ENCODE measurements around the gene ENO2. TPM values are rescaled to one million over a fixed set of nuclear protein-coding genes. Genes with fewer than 3 reads are reported as not detected.
A peak's percentile ranks its signal among the peaks of the same experiment; 100 is the strongest.
"Not testable (repeated sequence)": the region's sequence is repeated elsewhere in the genome, so short reads cannot be mapped to it uniquely, and the experiment has no call there.

The ENO2 gene
- total RNA-seq, 1 donor from 2014 or later: 32.2 TPM

DNA sequence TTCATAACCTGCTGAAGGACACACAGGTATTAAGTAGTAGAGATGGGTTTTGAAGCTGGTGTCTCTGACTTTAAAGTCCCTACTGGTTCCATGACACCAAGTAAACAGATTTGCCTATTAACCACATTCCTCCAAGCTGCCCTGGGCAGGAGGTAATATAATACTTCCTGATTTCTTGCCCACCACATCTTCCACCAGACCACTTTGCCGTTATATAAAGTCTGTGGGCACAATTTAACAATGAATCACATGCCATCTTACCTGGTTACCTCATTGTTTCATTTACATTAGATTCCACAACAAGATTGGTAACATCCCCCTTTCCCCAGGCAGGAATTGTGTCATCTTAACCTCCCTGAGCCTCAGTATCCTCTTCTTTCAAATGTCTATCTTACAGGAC, 10.7 kb upstream of the ENO2 start:
- no peaks in the 10 kb centered on the region for H3K9me3 Mint-ChIP-seq
- no peak overlapping the region for H3K27ac Mint-ChIP-seq
- peaks cover 13% of the 10 kb centered on the region for H3K36me3 Mint-ChIP-seq
- DNase-seq (ENCODE audit: extremely low spot score, unreplicated experiment): no peak
- no peaks in the 10 kb centered on the region for H3K27me3 Mint-ChIP-seq
- TF ChIP-seq, protein P1, sequence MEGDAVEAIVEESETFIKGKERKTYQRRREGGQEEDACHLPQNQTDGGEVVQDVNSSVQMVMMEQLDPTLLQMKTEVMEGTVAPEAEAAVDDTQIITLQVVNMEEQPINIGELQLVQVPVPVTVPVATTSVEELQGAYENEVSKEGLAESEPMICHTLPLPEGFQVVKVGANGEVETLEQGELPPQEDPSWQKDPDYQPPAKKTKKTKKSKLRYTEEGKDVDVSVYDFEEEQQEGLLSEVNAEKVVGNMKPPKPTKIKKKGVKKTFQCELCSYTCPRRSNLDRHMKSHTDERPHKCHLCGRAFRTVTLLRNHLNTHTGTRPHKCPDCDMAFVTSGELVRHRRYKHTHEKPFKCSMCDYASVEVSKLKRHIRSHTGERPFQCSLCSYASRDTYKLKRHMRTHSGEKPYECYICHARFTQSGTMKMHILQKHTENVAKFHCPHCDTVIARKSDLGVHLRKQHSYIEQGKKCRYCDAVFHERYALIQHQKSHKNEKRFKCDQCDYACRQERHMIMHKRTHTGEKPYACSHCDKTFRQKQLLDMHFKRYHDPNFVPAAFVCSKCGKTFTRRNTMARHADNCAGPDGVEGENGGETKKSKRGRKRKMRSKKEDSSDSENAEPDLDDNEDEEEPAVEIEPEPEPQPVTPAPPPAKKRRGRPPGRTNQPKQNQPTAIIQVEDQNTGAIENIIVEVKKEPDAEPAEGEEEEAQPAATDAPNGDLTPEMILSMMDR (conservative IDR thresholded peaks at IDR 0.05): no peak
- H3K4me1 Mint-ChIP-seq (ENCODE audit: unreplicated experiment): no peaks in the 10 kb centered on the region
- H3K4me3 Mint-ChIP-seq: no peak overlapping the region

DNA sequence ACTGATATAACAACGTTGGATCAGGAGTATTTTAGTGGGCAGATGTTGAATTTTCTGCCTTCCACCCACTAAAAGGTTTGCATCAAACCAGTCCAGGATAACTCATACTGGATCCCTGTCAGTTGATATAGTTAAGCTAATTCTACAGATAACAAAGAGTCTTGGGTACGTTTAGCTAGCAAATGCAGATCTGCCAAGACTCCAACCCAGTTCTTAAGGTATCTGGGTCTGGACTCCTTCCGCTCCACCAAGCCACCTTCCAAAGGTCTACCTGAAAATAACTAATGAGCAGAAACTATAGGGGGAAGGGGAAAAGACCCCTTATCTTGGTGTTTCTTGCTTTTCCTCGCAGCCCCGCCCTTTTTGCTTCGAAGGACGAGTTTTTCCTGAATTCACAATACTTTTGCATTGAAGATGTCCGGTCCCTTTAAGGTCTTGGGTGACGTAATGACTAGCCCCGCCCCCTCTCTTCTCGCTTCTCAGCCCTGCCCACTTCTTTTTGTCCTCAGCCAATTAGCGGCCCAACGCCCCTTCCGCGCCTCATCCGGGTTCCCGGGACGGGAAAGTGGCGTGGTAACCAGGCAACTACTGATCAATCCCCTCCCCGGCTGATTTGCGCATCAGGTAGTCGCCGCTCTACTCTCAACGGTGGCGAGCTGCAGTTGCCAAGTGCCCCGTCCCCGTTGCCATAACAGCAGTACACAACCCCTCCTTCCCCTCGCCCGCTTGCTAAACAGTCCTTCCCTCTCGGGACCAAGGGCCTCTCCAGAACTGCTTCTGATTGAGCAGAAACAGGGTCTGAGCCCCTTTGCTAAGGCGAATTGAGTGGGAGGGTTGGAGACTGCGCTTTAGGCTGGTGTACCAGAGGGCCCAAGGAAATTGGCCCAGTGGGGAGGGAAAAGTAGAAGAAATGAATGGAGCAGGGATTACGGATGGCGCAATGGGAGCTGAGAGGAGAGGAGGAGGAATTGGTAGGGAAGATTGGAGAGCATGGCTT, 9.8 kb upstream of the ENO2 start, which contains the start of gene LRRC23:
Gene LRRC23, plus strand, starts transcription at position 543 of the 997 bp plus-strand sequence. CDS start 812 bp downstream, outside the sequence.
- TF ChIP-seq, protein P1 (conservative IDR thresholded peaks at IDR 0.05): no peak
- DNase-seq (ENCODE audit: extremely low spot score, unreplicated experiment): peak; percentile 98
- Mint-ChIP-seq H3K4me3 (no peak within 1 kb of the TSS), H3K27ac (no peak within 1 kb of the TSS), H3K4me1 (ENCODE audit: unreplicated experiment) (no peaks in the 10 kb centered on the region), H3K36me3 (peaks cover 10% of the 10 kb centered on the region), H3K27me3 (peaks cover under 1% of the 10 kb centered on the region), H3K9me3 (no peaks in the 10 kb centered on the region)

DNA sequence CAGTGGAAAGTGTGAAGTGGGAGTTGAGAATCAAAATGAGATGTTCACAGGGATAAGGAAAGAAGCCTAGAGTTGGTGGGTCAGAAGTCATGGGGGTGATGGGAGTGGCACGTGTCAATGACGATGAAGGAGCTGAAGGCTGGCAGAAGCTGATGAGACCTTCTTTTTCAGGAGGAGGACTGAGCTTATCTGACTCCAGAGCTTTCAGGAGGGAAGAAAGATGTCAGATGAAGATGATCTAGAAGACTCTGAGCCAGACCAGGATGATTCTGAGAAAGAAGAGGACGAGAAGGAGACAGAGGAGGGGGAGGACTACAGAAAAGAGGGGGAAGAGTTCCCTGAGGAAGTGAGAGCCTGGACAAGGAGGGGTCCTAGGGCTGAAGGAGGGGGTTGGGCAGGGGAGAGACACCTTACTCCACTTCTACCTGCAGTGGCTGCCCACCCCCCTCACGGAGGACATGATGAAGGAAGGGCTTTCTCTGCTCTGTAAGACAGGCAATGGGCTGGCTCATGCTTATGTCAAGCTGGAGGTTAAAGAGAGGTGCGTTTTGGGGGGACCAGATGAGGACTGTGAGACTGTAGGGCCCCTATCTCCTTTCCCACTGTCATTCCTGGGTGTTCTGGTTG, 8.9 kb upstream of the ENO2 start:
- no peak overlapping the region for H3K27ac Mint-ChIP-seq
- H3K36me3 Mint-ChIP-seq: peaks cover 9% of the 10 kb centered on the region
- TF ChIP-seq, protein P1 (conservative IDR thresholded peaks at IDR 0.05): no peak
- H3K9me3 Mint-ChIP-seq: no peaks in the 10 kb centered on the region
- DNase-seq (ENCODE audit: extremely low spot score, unreplicated experiment): no peak
- H3K4me3 Mint-ChIP-seq: no peak overlapping the region
- H3K27me3 Mint-ChIP-seq: peaks cover 7% of the 10 kb centered on the region
- no peaks in the 10 kb centered on the region for H3K4me1 Mint-ChIP-seq (ENCODE audit: unreplicated experiment)

DNA sequence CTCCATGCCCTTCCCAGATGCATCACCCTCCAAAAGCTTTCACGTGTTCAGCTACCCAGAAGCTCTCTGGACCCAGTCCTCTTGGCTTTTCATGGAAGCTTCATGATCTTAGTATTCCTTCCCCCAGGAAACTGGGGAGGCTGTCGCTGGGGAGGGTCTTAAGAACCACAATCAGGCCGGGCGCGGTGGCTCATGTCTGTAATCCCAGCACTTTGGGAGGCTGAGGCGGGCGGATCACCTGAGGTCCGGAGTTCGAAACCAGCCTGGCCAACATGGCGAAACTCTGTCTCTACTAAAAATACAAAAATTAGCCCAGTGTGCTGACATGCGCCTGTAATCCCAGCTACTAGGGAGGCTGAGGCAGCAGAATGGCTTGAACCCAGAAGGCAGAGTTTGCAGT, 6.2 kb upstream of the ENO2 start:
- not testable (repeated sequence) for H3K27ac Mint-ChIP-seq; H3K4me1 Mint-ChIP-seq (ENCODE audit: unreplicated experiment); H3K4me3 Mint-ChIP-seq; H3K9me3 Mint-ChIP-seq; DNase-seq (ENCODE audit: extremely low spot score, unreplicated experiment); H3K36me3 Mint-ChIP-seq
- H3K27me3 Mint-ChIP-seq: peaks cover 28% of the 10 kb centered on the region

DNA sequence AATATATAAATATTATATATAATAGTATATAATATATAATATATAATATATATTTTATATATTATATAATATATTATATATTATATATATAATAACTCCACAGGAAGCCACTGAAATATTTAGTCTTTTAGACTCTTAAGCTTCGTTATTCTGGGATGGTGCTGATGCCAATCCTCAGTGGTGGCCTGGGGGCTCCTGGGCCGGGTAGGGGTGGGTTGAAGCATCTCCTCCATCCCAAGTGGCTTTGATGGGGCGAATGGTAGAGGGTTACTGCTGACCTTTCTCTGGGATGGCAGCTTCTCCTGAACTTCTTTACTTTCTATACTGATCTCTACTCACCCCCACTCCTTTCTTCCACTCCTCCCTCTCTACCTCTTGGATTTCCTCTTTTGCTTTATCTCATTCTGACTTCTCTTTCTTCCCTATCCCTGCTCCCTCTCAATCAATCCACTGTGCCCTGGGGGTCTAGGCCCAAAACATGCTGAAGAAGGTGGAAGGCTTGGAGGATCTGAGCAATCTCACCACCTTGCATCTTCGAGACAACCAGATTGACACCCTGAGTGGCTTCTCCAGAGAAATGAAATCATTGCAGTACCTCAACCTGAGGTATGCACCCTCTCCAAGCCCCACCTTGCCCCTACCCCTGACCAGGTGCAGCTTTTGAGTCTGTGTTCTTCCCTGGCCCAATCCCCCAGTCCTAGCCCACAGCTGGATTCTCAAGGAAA, 4.8 kb upstream of the ENO2 start:
- DNase-seq (ENCODE audit: extremely low spot score, unreplicated experiment): no peak
- TF ChIP-seq, protein P1 (conservative IDR thresholded peaks at IDR 0.05): no peak
- Mint-ChIP-seq H3K4me3 (no peak overlapping the region), H3K27me3 (peaks cover 39% of the 10 kb centered on the region), H3K9me3 (no peaks in the 10 kb centered on the region), H3K36me3 (peaks cover 3% of the 10 kb centered on the region), H3K4me1 (ENCODE audit: unreplicated experiment) (peaks cover 9% of the 10 kb centered on the region), H3K27ac (no peak overlapping the region)
